Heart left ventricle (tissue), 16 donors: ENCODE results near the gene ASPM. TPM values are rescaled to one million over a fixed set of nuclear protein-coding genes. Genes with fewer than 3 reads are reported as not detected.

Experiments used
- ATAC-seq, 4 donors: fragments of 200-7000 bp; cut with Tn5 transposase; one replicate each; pipeline ENCODE4 v1.9.1; 2020 to 2022; ENCODE audit warnings: moderate library complexity in 4 of 4, mild to moderate bottlenecking in 3 of 4, moderate number of reproducible peaks in 1 of 4
- DNase-seq, 5 donors: peaks; one replicate each; pipeline ENCODE4 v3.0.0-alpha.2; 2020
- H3K27ac ChIP-seq, 12 donors: fragments of 200-600 bp; sonication (generic) in 4 of 12; one replicate each; pipeline versions ENCODE4 v1.5.0 to v1.8.0; 2016 to 2022; ENCODE audit warnings: mild to moderate bottlenecking in 2 of 12
- H3K27me3 ChIP-seq, 9 donors: fragments of 200-600 bp; sonication (generic) in 2 of 9; one replicate each; pipeline versions ENCODE4 v1.5.1 to v1.8.0; 2016 to 2022; ENCODE audit warnings: mild to moderate bottlenecking in 3 of 9
- H3K36me3 ChIP-seq, 9 donors: fragments of 200-600 bp; sonication (generic) in 2 of 9; one replicate each; pipeline versions ENCODE4 v1.5.0 to v1.8.0; 2018 to 2022; ENCODE audit warnings: mild to moderate bottlenecking in 2 of 9
- H3K4me1 ChIP-seq, 12 donors: fragments of 200-600 bp; sonication (generic) in 4 of 12; one replicate each; pipeline versions ENCODE4 v1.5.0 to v1.8.0; 2016 to 2022; ENCODE audit warnings: mild to moderate bottlenecking in 3 of 12
- H3K4me3 ChIP-seq, 12 donors: fragments of 200-600 bp; sonication (generic) in 4 of 12; one replicate each; pipeline versions ENCODE4 v1.5.0 to v1.8.0; 2017 to 2022; ENCODE audit warnings: mild to moderate bottlenecking in 9 of 12, moderate library complexity in 4 of 12
- H3K9me3 ChIP-seq, 12 donors: fragments of 200-600 bp; sonication (generic) in 4 of 12; one replicate each; pipeline versions ENCODE4 v1.5.0 to v1.8.0; 2016 to 2022; ENCODE audit warnings: mild to moderate bottlenecking in 1 of 12
- POLR2A ChIP-seq, 2 donors: fragments of 450-650 bp; IDR thresholded peaks; one replicate each; pipeline ENCODE4 v1.6.1; 2017; ENCODE audit warnings: antibody characterized with exemption in 2 of 2, mild to moderate bottlenecking in 2 of 2, moderate library complexity in 2 of 2
- WGBS, 4 donors: extraction: QIAGEN DNeasy Blood & Tissue Kit in 2 of 4; methylation state at CpG; one replicate each; pipeline versions ENCODE4 v1.1.5 to v1.1.7; 2013 to 2018; 5-methylcytosine and 5-hydroxymethylcytosine counted together
- intact Hi-C, 10 donors: fragments of 100-400 bp; cut with DNase I; formaldehyde crosslinking; loops; one replicate each; pipeline versions ENCODE4 v1.11.1 to v1.14.2; 2022
- polyA plus RNA-seq, 2 donors: library from polyadenylated mRNA; stranded (reverse); fragments of 200-250 nt; gene quantifications; one replicate each; pipeline ENCODE4 v1.2.3, GENCODE V29; 2013
- total RNA-seq, 9 donors: library from RNA; depleted of rRNA in 2 of 9; stranded (reverse); fragments of >200 nt in 2 of 9; fragmentation: NEBNext Ultra II Directional in 3 of 9; extraction: Animal tissue kit (Norgen Biotek cat#: 25700) in 3 of 9; gene quantifications; one replicate each; pipeline versions ENCODE4 v1.1.0 to v1.2.4, GENCODE V29; 2016 to 2023
- TF ChIP-seq, protein P1 (sequence below), 12 donors: fragments of 200-600 bp; sonication (generic) in 4 of 12; IDR thresholded peaks; one replicate each; pipeline versions ENCODE4 v1.5.0 to v1.8.0; 2018 to 2022; ENCODE audit warnings: antibody characterized with exemption in 12 of 12, mild to moderate bottlenecking in 5 of 12
- donor health status: ischemic (EF 13 %, LVEDD 7.1; RV severe dilation, severe dysfunction).
- donor health status: healthy with polysubstance abuse.
- donor health status: DM: no; HTN: yes; CAD: no.
- donor health status: DM: no; HTN: no; CAD: no.
- donor health status: ischemic (EF 25% LVEDD 6.9; RV normal size, moderate dysfunction).
- donor health status: ischemic (EF 25% LVEDD 5.7; RV mildly dilated, moderate dysfunction).
- donor health status: healthy.
- donor health status: DM: yes; HTN: yes; CAD: no.
- donor health status: ischemic (EF 35%, LVEDD 5.7; RV mildly dilated, moderate dysfunction).
- donor health status: nonischemic (EF 11% LVEDD 7.7; RV severe dilation, severe dysfunction).
- donor health status: DM: yes; HTN: yes; CAD: no.
- donor health status: PGD.
- donor health status: ischemic (EF 29% LVEDD 5.4; RV normal size, mild dysfunction).
- donor health status: nonischemic (EF 23%, LVEDD 6.1; RV moderate dilation, normal function).

Gene ASPM
- total and polyA plus RNA-seq, 11 donors: 0.08 to 5.9 (median 0.44) TPM

DNA sequence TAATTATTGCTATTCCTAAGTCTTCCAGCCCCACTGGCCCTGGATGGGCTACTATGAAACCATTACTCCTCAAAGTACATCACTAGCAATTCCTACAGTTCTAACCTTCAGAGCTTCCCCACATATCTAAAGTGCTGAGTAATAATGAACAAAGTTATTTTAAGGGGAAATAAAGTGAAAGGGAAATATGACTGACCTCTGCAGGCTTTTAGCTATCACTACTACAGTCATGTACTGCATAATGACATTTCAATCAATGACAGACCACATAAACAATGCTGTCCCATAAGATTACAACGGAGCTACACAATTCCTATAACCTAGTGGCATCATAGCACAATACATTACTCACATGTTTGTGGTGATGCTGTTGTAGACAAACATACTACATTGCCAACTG, 32.5 kb upstream of the ASPM start:
- 55 to 77% (median 60%) methylated on average over 1 of the region's 1 CpG for WGBS, 4 donors
- Histone ChIP-seq H3K27ac (no peak overlapping the region), H3K36me3 (peaks cover 0 to 99% (median 78%) of the 10 kb centered on the region in 9 donors), H3K9me3 (no peaks in the 10 kb centered on the region), H3K27me3 (no peaks in the 10 kb centered on the region), H3K4me3 (no peak overlapping the region), H3K4me1 (peaks cover 0 to 10% (median 0%) of the 10 kb centered on the region in 12 donors)
- intact Hi-C loops: no loop called here
- TF ChIP-seq, protein P1, sequence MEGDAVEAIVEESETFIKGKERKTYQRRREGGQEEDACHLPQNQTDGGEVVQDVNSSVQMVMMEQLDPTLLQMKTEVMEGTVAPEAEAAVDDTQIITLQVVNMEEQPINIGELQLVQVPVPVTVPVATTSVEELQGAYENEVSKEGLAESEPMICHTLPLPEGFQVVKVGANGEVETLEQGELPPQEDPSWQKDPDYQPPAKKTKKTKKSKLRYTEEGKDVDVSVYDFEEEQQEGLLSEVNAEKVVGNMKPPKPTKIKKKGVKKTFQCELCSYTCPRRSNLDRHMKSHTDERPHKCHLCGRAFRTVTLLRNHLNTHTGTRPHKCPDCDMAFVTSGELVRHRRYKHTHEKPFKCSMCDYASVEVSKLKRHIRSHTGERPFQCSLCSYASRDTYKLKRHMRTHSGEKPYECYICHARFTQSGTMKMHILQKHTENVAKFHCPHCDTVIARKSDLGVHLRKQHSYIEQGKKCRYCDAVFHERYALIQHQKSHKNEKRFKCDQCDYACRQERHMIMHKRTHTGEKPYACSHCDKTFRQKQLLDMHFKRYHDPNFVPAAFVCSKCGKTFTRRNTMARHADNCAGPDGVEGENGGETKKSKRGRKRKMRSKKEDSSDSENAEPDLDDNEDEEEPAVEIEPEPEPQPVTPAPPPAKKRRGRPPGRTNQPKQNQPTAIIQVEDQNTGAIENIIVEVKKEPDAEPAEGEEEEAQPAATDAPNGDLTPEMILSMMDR (IDR thresholded peaks at IDR 0.05): no peak
- TF ChIP-seq POLR2A (IDR thresholded peaks at IDR 0.05): no peak
- ATAC-seq (no peak), DNase-seq (no peak)

DNA sequence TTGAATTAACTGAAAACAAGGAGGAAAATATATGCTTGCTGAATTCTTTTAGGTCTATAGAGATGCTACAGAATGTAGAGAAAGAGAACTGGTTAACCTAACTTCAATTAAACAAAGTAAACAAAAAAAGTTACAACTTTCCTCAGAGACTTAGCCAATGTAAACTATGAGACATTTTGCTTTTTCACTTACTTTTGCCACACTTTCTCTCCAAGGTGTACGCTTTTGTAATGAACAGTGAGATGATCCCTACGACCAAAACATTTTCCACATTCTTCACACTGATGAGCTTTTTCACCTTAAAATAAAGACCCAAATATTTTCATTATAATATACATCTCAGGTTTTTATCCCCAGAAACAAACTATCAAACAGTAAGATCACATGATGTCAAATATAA, 28.3 kb upstream of the ASPM start:
- Histone ChIP-seq H3K4me1 (peaks cover 0 to 7% (median 0%) of the 10 kb centered on the region in 12 donors), H3K27me3 (no peaks in the 10 kb centered on the region), H3K9me3 (no peaks in the 10 kb centered on the region), H3K36me3 (peaks cover 0 to 100% (median 90%) of the 10 kb centered on the region in 9 donors), H3K27ac (no peak overlapping the region), H3K4me3 (no peak overlapping the region)
- intact Hi-C loops: no loop called here
- DNase-seq (no peak), ATAC-seq (no peak)
- TF ChIP-seq, protein P1 (IDR thresholded peaks at IDR 0.05): no peak
- TF ChIP-seq POLR2A (IDR thresholded peaks at IDR 0.05): no peak
- WGBS, 4 donors: 91 to 97% (median 94%) methylated on average over 2 of the region's 2 CpGs

DNA sequence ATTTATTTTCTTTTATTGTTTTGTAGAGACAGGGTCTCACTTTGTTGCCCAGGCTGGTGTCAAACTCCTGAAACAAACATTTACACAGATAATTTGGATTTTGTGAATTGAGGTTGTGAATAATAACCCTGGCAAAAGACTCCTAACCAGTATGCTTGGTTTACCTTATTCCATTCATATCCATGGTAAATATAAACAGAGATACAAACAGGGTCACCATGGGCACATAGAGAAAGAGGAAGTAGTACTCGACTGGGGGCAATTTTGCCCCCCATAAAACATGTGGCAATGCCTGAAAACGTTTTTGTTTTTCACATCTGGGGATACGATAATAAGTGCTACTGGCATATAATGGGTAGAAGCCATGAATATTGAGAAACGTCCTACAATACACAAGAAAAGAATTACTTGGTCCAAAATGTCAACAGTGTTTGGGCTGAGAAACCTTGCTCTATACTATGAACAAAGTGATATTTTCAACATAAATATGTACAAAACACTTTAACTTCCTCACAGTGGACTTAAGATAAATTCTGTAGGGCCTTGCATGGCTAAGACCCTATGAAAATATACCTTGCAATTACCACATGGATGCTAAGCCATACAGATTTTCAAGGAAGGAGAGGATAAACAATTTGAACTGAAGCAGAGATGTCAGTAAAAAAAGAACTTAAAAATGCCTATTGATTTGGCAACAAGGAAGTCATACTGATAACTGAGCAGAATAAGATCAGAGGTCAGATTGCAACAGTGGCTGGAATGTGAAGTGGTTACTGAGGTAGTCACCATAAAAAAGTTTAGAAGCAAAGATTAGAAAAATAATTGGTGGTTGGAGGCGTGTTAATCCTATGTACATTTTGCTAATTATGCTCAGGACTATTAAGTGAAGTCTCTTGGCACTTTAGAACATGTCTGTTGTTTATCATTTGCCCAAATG, 27.4 kb upstream of the ASPM start:
- 77 to 85% (median 83%) methylated on average over 5 of the region's 5 CpGs for WGBS, 4 donors
- H3K27me3 ChIP-seq: no peaks in the 10 kb centered on the region
- peaks cover 0 to 7% (median 0%) of the 10 kb centered on the region in 12 donors for H3K4me1 ChIP-seq
- DNase-seq (no peak), ATAC-seq (no peak)
- H3K9me3 ChIP-seq: no peaks in the 10 kb centered on the region
- H3K4me3 ChIP-seq: no peak overlapping the region
- peaks cover 0 to 100% (median 90%) of the 10 kb centered on the region in 9 donors for H3K36me3 ChIP-seq
- H3K27ac ChIP-seq: no peak overlapping the region
- intact Hi-C loops: no loop called here
- TF ChIP-seq POLR2A (IDR thresholded peaks at IDR 0.05): no peak
- TF ChIP-seq, protein P1 (IDR thresholded peaks at IDR 0.05): no peak

DNA sequence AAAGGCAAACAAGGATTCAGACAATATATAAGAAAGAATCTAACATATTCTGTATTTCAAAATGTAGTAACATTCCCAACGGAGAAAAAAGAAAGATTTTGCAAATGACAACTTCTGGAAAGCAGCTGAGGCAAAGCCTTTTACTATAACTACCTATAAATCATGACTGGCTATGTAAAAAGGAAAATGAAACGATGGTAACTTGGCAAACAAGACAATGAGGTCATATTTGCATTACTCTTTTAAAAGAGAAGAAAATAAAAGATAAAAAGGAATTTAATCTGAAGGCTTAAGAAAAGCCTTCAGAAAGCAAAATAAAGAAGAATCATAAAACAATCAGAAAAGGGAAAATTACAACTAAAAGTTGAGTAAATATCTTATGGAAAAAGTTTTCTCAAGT, 25.1 kb upstream of the ASPM start:
- no peak overlapping the region for H3K27ac ChIP-seq
- H3K4me1 ChIP-seq: peaks cover 0 to 7% (median 0%) of the 10 kb centered on the region in 12 donors
- DNase-seq (no peak), ATAC-seq (no peak)
- intact Hi-C loops: no loop called here
- H3K4me3 ChIP-seq: no peak overlapping the region
- no peaks in the 10 kb centered on the region for H3K27me3 ChIP-seq
- TF ChIP-seq POLR2A (IDR thresholded peaks at IDR 0.05): no peak
- TF ChIP-seq, protein P1 (IDR thresholded peaks at IDR 0.05): no peak
- peaks cover 0 to 100% (median 83%) of the 10 kb centered on the region in 9 donors for H3K36me3 ChIP-seq
- H3K9me3 ChIP-seq: no peaks in the 10 kb centered on the region
- 62 to 70% (median 65%) methylated on average over 2 of the region's 2 CpGs for WGBS, 4 donors
